Peyer's patch (tissue), 4 donors: ENCODE data around the gene AGO1. TPM values are rescaled to one million over a fixed set of nuclear protein-coding genes. Genes with fewer than 3 reads are reported as not detected.

Source experiments
- DNase-seq, 3 donors: peaks; one replicate each; pipeline ENCODE4 v3.0.0-alpha.2; 2017 to 2019
- H3K27ac ChIP-seq, 4 donors: fragments of 200-600 bp; sonication (generic); one replicate each; pipeline ENCODE4 v1.5.1; 2016 to 2019
- H3K27me3 ChIP-seq, 2 donors: fragments of 200-600 bp; sonication (generic); one replicate each; pipeline ENCODE4 v1.5.1; 2019
- H3K36me3 ChIP-seq, 3 donors: fragments of 200-600 bp; sonication (generic); one replicate each; pipeline ENCODE4 v1.5.1; 2016 to 2019
- H3K4me1 ChIP-seq, 4 donors: fragments of 200-600 bp; sonication (generic); one replicate each; pipeline ENCODE4 v1.5.1; 2016 to 2019
- H3K4me3 ChIP-seq, 4 donors: fragments of 200-600 bp; sonication (generic); 1 replicate in 3 of 4; 2 replicates in 1 of 4; pipeline ENCODE4 v1.5.1; 2016 to 2019; ENCODE audit warnings: mild to moderate bottlenecking in 1 of 4
- H3K9me3 ChIP-seq, 4 donors: fragments of 200-600 bp; sonication (generic); one replicate each; pipeline ENCODE4 v1.5.1; 2016 to 2019; ENCODE audit warnings: mild to moderate bottlenecking in 1 of 4
- CTCF ChIP-seq, 6 experiments: fragments of 450-650 bp in 4 of 6; fragments of 200-600 bp in 2 of 6; sonication (generic) in 1 of 6; IDR thresholded peaks; one replicate each; pipeline ENCODE4 v1.5.1; 2017 to 2019; ENCODE audit warnings: antibody characterized with exemption in 6 of 6, mild to moderate bottlenecking in 3 of 6, moderate library complexity in 1 of 6
- POLR2A ChIP-seq, 2 donors: fragments of 450-650 bp; IDR thresholded peaks; one replicate each; pipeline ENCODE4 v1.5.1; 2017; ENCODE audit warnings: antibody characterized with exemption in 2 of 2, mild to moderate bottlenecking in 2 of 2, moderate library complexity in 2 of 2
- total RNA-seq, 4 donors: library from RNA; depleted of rRNA; stranded (reverse); fragments of >200 nt; gene quantifications; one replicate each; pipeline ENCODE4 v1.1.0, GENCODE V29; 2016

Gene AGO1
- total RNA-seq, 4 donors from 2014 or later = 27.0 to 39.7 (median 31.7) TPM

DNA sequence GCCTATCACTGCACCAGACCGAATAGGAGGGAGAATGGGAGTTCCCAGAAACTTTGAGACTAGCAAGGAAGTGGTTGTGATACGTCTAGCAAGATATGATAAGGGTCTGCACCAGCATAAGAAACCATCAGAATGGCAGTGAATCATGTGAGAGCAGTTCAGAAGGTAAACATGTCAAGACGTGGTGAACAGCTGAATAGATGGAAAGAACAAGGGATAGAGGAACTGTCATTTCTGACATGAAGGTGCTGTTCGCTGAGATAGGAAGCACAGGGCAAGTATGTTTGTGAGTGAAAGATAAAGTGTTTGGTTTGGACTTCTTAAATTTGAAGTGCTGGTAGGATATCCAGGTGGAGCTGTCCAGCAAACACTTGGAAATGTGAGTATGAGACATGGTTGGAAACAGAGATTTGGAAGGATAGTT lies 1.1 kb upstream of the AGO1 start:
- TF ChIP-seq CTCF (IDR thresholded peaks at IDR 0.05) = no peak
- no peak for TF ChIP-seq POLR2A (IDR thresholded peaks at IDR 0.05)
- Histone ChIP-seq H3K27ac (no peak overlapping the region), H3K4me3 (no peak overlapping the region), H3K9me3 (no peaks in the 10 kb centered on the region), H3K36me3 (no peaks in the 10 kb centered on the region), H3K4me1 (peaks cover 4 to 44% (median 7%) of the 10 kb centered on the region in 4 donors), H3K27me3 (no peaks in the 10 kb centered on the region)
- DNase-seq = no peak

DNA sequence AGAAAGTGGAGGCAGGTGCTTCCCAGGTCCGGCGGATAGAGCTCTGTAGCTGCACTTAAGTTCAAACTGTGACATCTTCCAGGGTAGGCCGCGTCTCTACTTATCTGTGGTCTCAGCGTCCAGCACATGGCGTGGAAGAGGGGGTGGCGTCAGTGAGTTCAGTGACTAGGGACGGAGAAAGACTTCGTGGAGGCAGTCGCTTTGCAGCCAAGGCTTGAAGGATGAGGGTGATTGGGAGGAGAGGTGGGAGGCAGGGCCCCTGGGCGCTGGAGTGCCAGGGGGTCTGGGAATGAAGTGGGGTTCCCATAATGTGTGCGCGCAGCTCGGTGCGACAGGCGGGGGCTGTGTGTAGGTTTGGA lies 444 bp upstream of the AGO1 start:
- TF ChIP-seq CTCF (IDR thresholded peaks at IDR 0.05) = no peak
- no peak for TF ChIP-seq POLR2A (IDR thresholded peaks at IDR 0.05)
- H3K27ac ChIP-seq = peak overlapping the region; percentile 69 to 91 (median 85)
- H3K36me3 ChIP-seq = no peaks in the 10 kb centered on the region
- no peaks in the 10 kb centered on the region for H3K9me3 ChIP-seq
- no peaks in the 10 kb centered on the region for H3K27me3 ChIP-seq
- DNase-seq = peak in 1 of 3 donors; percentile 47
- H3K4me3 ChIP-seq = peak overlapping the region; percentile 92 to 100 (median 98)
- peaks cover 5 to 51% (median 8%) of the 10 kb centered on the region in 4 donors for H3K4me1 ChIP-seq

- Histone ChIP-seq H3K4me1 (peaks cover 5 to 60% (median 8%) of the 10 kb centered on the region in 4 donors), H3K27ac (peak overlapping the region; percentile 69 to 91 (median 85)), H3K9me3 (no peaks in the 10 kb centered on the region), H3K27me3 (no peaks in the 10 kb centered on the region), H3K36me3 (no peaks in the 10 kb centered on the region), H3K4me3 (peak overlapping the region; percentile 92 to 100 (median 98))
- DNase-seq = peak; percentile 45 to 79 (median 71)
- TF ChIP-seq CTCF (IDR thresholded peaks at IDR 0.05) = no peak
- no peak for TF ChIP-seq POLR2A (IDR thresholded peaks at IDR 0.05)
Observed at GRCh38 chr1:35883635-35884101, 659 bp downstream of the AGO1 start.

DNA sequence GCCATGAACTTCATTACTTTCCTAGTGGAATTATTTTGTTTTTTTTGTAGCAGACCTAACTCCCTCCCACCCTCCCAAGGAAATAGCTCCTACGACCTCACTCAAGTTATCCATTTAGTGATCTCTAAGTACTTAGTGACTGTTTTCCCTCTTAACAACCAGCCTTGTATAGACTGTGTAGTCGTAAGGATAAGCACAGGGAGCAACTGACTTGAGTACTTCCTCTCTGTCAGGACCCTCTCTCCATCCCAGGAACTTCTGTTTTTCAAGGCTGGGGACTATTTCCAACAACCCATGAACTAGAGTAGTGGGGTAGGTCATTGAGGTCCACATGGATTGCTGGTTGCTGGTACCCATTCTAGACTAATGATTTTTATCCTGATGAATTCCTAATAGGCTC lies 1.9 kb downstream of the AGO1 start:
- Histone ChIP-seq H3K4me1 (peaks cover 5 to 60% (median 8%) of the 10 kb centered on the region in 4 donors), H3K9me3 (no peaks in the 10 kb centered on the region), H3K36me3 (peaks cover 0 to 8% (median 0%) of the 10 kb centered on the region in 3 donors), H3K4me3 (no peak overlapping the region), H3K27ac (no peak overlapping the region), H3K27me3 (no peaks in the 10 kb centered on the region)
- TF ChIP-seq POLR2A (IDR thresholded peaks at IDR 0.05) (no peak), CTCF (IDR thresholded peaks at IDR 0.05) (no peak)
- no peak for DNase-seq

DNA sequence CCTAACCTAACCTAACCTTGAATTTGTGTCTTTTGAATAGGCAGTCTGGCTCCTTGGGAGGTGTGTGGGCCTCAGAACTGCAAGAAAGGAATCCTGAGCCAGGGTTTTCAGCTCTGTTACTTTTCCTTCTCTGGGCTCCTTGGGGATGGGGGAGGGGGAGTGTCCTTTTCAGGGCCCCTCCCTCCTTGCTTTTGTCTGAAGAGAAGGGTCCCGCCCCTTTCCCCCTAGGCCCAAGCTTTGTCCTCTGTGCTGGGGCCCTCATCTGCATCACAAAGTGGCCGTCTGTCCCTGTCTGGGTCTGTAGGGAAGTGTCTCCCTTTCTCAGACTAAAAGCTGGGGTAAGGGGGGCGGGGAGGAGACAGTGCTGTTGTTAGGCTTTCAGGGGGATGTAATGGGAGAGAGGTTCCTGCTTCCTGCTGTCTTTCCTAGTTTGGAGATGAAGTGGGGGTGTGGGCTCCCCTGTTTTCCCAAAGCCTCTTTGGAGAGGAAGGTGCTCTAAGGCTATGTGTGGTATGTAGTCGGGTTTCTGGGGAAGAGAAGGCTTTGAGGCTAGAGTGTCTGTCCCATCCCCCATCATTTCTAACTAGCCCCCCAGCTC lies 3.1 kb downstream of the AGO1 start:
- no peak for TF ChIP-seq CTCF (IDR thresholded peaks at IDR 0.05)
- TF ChIP-seq POLR2A (IDR thresholded peaks at IDR 0.05) = no peak
- H3K9me3 ChIP-seq = no peaks in the 10 kb centered on the region
- H3K4me1 ChIP-seq = peaks cover 5 to 54% (median 8%) of the 10 kb centered on the region in 4 donors
- no peaks in the 10 kb centered on the region for H3K27me3 ChIP-seq
- peak overlapping the region in 3 of 4 donors; percentile 8 to 65 (median 50) for H3K27ac ChIP-seq
- no peak overlapping the region for H3K4me3 ChIP-seq
- DNase-seq = no peak
- H3K36me3 ChIP-seq = peaks cover 0 to 19% (median 0%) of the 10 kb centered on the region in 3 donors
